RWPE2 (cell line): ENCODE measurements around the gene MANSC4.

Experiments used
- ATAC-seq: fragments of 200-7000 bp; cut with Tn5 transposase; 3 replicates; pipeline ENCODE4 v1.9.1; 2021; ENCODE audit warnings: low read depth
- DNase-seq: peaks from one replicate; pipeline ENCODE4 v3.0.0-alpha.2; 2020; ENCODE audit warnings: low spot score
- H3K27ac ChIP-seq: fragments of 450-650 bp; 2 replicates; pipeline ENCODE4 v1.5.1; 2017; ENCODE audit warnings: mild to moderate bottlenecking; ENCODE audit not compliant: poor library complexity, severe bottlenecking
- H3K27me3 ChIP-seq: fragments of 250-450 bp; sonication (Bioruptor Pico); 2 replicates; pipeline ENCODE4 v1.5.1; 2021; ENCODE audit warnings: mild to moderate bottlenecking, moderate library complexity; ENCODE audit not compliant: insufficient read depth, poor library complexity, severe bottlenecking
- H3K36me3 ChIP-seq: fragments of 250-450 bp; sonication (Bioruptor Pico); 2 replicates; pipeline ENCODE4 v1.5.1; 2020; ENCODE audit warnings: low read depth, mild to moderate bottlenecking, moderate library complexity
- H3K4me1 ChIP-seq: fragments of 250-450 bp; sonication (Bioruptor Pico); 2 replicates; pipeline ENCODE4 v1.5.1; 2021; ENCODE audit warnings: mild to moderate bottlenecking, moderate library complexity; ENCODE audit not compliant: insufficient read depth, poor library complexity, severe bottlenecking
- H3K4me3 ChIP-seq: fragments of 250-450 bp; sonication (Bioruptor Pico); 2 replicates; pipeline ENCODE4 v1.5.1; 2021; ENCODE audit warnings: mild to moderate bottlenecking, moderate library complexity; ENCODE audit not compliant: severe bottlenecking
- H3K9me3 ChIP-seq: fragments of 250-450 bp; sonication (Bioruptor Pico); 2 replicates; pipeline ENCODE4 v1.5.1; 2021; ENCODE audit warnings: mild to moderate bottlenecking, moderate library complexity; ENCODE audit not compliant: severe bottlenecking
- CTCF ChIP-seq: fragments of 450-650 bp; IDR thresholded peaks from one replicate; pipeline ENCODE4 v1.5.1; 2017; ENCODE audit warnings: mild to moderate bottlenecking, moderate library complexity; ENCODE audit not compliant: poor library complexity, severe bottlenecking

Gene MANSC4

GRCh38 chr12:27779416-27779919 is 568 bp downstream of the MANSC4 start:
- H3K9me3 ChIP-seq = no peaks in the 10 kb centered on the region
- H3K4me1 ChIP-seq = no peaks in the 10 kb centered on the region
- peak overlapping the region; percentile 70 for H3K27ac ChIP-seq
- H3K4me3 ChIP-seq = peak overlapping the region; percentile 63
- ATAC-seq (no peak), DNase-seq (no peak)
- TF ChIP-seq CTCF = no peak
- H3K27me3 ChIP-seq = no peaks in the 10 kb centered on the region
- peaks cover 3% of the 10 kb centered on the region; the same call in 1 of the 2 replicates for H3K36me3 ChIP-seq

GRCh38 chr12:27778206-27778605 is 1.8 kb downstream of the MANSC4 start:
- Histone ChIP-seq H3K27me3 (no peaks in the 10 kb centered on the region), H3K9me3 (no peaks in the 10 kb centered on the region), H3K27ac (no peak overlapping the region), H3K36me3 (peaks cover 3% of the 10 kb centered on the region; the same call in 1 of the 2 replicates), H3K4me3 (no peak overlapping the region), H3K4me1 (peaks cover 3% of the 10 kb centered on the region)
- no peak for TF ChIP-seq CTCF
- DNase-seq = no peak
- ATAC-seq = no peak

GRCh38 chr12:27777141-27777540 is 2.9 kb downstream of the MANSC4 start:
- ATAC-seq (no peak), DNase-seq (no peak)
- no peaks in the 10 kb centered on the region for H3K9me3 ChIP-seq
- TF ChIP-seq CTCF = no peak
- no peak overlapping the region for H3K4me3 ChIP-seq
- H3K36me3 ChIP-seq = peaks cover 2% of the 10 kb centered on the region; the same call in 1 of the 2 replicates
- H3K27ac ChIP-seq = no peak overlapping the region
- H3K27me3 ChIP-seq = no peaks in the 10 kb centered on the region
- peaks cover 11% of the 10 kb centered on the region for H3K4me1 ChIP-seq

GRCh38 chr12:27772328-27773049 is 7.5 kb downstream of the MANSC4 start:
- TF ChIP-seq CTCF = no peak
- no peak overlapping the region for H3K4me3 ChIP-seq
- no peak for DNase-seq

More at GRCh38 chr12:27772328-27773049, 7.5 kb downstream of the MANSC4 start:
- peak; percentile 76 for ATAC-seq
- no peaks in the 10 kb centered on the region for H3K27me3 ChIP-seq
- no peaks in the 10 kb centered on the region for H3K9me3 ChIP-seq
- H3K27ac ChIP-seq = peak overlapping the region; percentile 50
- no peaks in the 10 kb centered on the region for H3K36me3 ChIP-seq
- peaks cover 19% of the 10 kb centered on the region for H3K4me1 ChIP-seq
